ENCODE data around the gene RUVBL2. TPM values are rescaled to one million over a fixed set of nuclear protein-coding genes. Genes with fewer than 3 reads are reported as not detected.
"Not testable (repeated sequence)": the region's sequence is repeated elsewhere in the genome, so short reads cannot be mapped to it uniquely, and the experiment has no call there.

The RUVBL2 gene
- total RNA-seq, 1 experiment from 2014 or later: 227 TPM

- Histone ChIP-seq H3K27me3 (replicated peaks; ENCODE audit: insufficient read depth, low read depth, low read length, poor library complexity) (no peaks in the 10 kb centered on the region), H3K27ac (ENCODE audit: low read depth, low read length, poor library complexity, severe bottlenecking) (no peak overlapping the region), H3K36me3 (ENCODE audit: insufficient read depth, low read length, poor library complexity, severe bottlenecking) (no peaks in the 10 kb centered on the region), H3K9me3 (ENCODE audit: low read depth, low read length, poor library complexity, severe bottlenecking) (no peaks in the 10 kb centered on the region), H3K4me3 (ENCODE audit: low read depth, low read length, poor library complexity, severe bottlenecking) (no peak overlapping the region), H3K4me1 (ENCODE audit: insufficient read depth, low read length, poor library complexity, severe bottlenecking) (no peaks in the 10 kb centered on the region)
- CTCF ChIA-PET: no interaction called here
- POLR2A ChIA-PET (ENCODE audit: low non-redundant PET): no interaction called here
- no peak for DNase-seq (ENCODE audit: low spot score)
- BruUV-seq (replicated peaks): no TSS peak
- TF ChIP-seq CTCF (conservative IDR thresholded peaks at IDR 0.05; ENCODE audit: low read depth, low read length) (no peak), EZH2 (IDR thresholded peaks at IDR 0.05; ENCODE audit: borderline replicate concordance, low read depth, low read length, poor library complexity, severe bottlenecking) (no peak)
- intact Hi-C loops (cut with micrococcal nuclease; ENCODE audit: unreplicated experiment): no loop called here
These were observed 48.5 kb downstream of the RUVBL2 start for GRCh38 chr19:49042177-49042576.

DNA sequence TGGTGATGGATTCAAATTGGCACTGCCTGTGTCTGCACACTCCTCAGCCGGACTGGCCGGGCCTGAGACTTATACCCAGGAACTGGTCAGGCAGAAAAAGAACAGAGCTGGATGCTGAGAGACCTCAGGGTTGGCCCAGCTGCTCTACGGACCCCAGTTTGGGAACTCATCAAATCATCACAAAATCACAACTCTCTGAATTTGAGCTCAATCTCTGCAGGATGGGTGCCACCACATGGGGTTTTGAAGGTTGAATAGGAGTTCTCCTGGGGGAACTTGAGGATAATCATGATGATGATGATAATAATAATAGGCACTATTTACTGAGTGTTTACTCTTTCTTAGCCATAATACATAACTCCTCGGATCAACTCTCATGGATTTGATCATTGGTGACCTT lies 49.0 kb downstream of the RUVBL2 start:
- H3K4me1 ChIP-seq (ENCODE audit: insufficient read depth, low read length, poor library complexity, severe bottlenecking); H3K9me3 ChIP-seq (ENCODE audit: low read depth, low read length, poor library complexity, severe bottlenecking); H3K27me3 ChIP-seq (replicated peaks; ENCODE audit: insufficient read depth, low read depth, low read length, poor library complexity); DNase-seq (ENCODE audit: low spot score); POLR2A ChIA-PET (ENCODE audit: low non-redundant PET); H3K27ac ChIP-seq (ENCODE audit: low read depth, low read length, poor library complexity, severe bottlenecking); intact Hi-C loops (cut with micrococcal nuclease; ENCODE audit: unreplicated experiment); H3K36me3 ChIP-seq (ENCODE audit: insufficient read depth, low read length, poor library complexity, severe bottlenecking); H3K4me3 ChIP-seq (ENCODE audit: low read depth, low read length, poor library complexity, severe bottlenecking); CTCF ChIA-PET; BruUV-seq (replicated peaks): not testable (repeated sequence)

GRCh38 chr19:49043548-49043947 lies 49.9 kb downstream of the RUVBL2 start, which contains the start of gene CGB5:
CGB5 (plus strand) TSS chr19:49043848; CDS start chr19:49044210, 362 bp downstream.
- DNase-seq (ENCODE audit: low spot score); POLR2A ChIA-PET (ENCODE audit: low non-redundant PET); BruUV-seq (replicated peaks); H3K4me3 ChIP-seq (ENCODE audit: low read depth, low read length, poor library complexity, severe bottlenecking); H3K9me3 ChIP-seq (ENCODE audit: low read depth, low read length, poor library complexity, severe bottlenecking); intact Hi-C loops (cut with micrococcal nuclease; ENCODE audit: unreplicated experiment); CTCF ChIA-PET; H3K27ac ChIP-seq (ENCODE audit: low read depth, low read length, poor library complexity, severe bottlenecking); H3K4me1 ChIP-seq (ENCODE audit: insufficient read depth, low read length, poor library complexity, severe bottlenecking); H3K27me3 ChIP-seq (replicated peaks; ENCODE audit: insufficient read depth, low read depth, low read length, poor library complexity); H3K36me3 ChIP-seq (ENCODE audit: insufficient read depth, low read length, poor library complexity, severe bottlenecking): not testable (repeated sequence)

DNA sequence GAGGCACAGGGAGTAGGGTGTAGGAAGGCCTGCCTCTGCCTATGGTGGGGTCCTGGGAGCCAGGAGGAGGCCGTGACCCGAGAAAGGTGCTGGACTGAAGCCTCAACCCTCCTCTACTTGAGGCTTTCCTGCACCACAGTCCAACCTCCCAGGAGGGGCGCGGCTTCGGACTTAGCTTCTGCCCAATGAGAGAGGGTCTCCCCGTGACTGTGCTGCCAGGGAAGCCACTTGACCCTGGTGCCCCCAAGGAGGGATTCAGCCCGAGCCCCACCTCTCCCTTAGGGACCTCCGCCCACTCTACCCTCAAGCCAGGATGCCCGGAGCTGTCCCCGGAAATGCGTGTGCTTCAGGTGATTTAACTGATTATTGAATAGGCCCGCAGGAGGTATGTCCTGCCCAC lies 55.3 kb downstream of the RUVBL2 start, which contains the start of gene CGB8:
Gene CGB8, minus strand, starts transcription at position 101 of the 400 bp plus-strand sequence. CDS start 372 bp downstream, outside the sequence.
- POLR2A ChIA-PET (ENCODE audit: low non-redundant PET): not testable (repeated sequence)

DNA sequence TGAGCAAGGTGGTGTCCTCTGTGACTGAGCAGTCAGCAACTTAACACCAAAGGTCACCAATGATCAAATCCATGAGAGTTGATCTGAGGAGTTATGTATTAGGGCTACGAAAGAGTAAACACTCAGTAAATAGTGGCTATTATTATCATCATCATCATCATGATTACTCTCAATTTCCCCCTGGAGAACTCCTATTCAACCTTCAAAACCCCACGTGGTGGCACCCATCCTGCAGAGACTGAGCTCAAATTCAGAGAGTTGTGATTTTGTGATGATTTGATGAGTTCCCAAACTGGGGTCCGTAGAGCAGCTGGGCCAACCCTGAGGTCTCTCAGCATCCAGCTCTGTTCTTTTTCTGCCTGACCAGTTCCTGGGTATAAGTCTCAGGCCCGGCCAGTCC lies 56.1 kb downstream of the RUVBL2 start:
- intact Hi-C loops (cut with micrococcal nuclease; ENCODE audit: unreplicated experiment); H3K4me1 ChIP-seq (ENCODE audit: insufficient read depth, low read length, poor library complexity, severe bottlenecking); H3K36me3 ChIP-seq (ENCODE audit: insufficient read depth, low read length, poor library complexity, severe bottlenecking); POLR2A ChIA-PET (ENCODE audit: low non-redundant PET); H3K4me3 ChIP-seq (ENCODE audit: low read depth, low read length, poor library complexity, severe bottlenecking); H3K27me3 ChIP-seq (replicated peaks; ENCODE audit: insufficient read depth, low read depth, low read length, poor library complexity); H3K27ac ChIP-seq (ENCODE audit: low read depth, low read length, poor library complexity, severe bottlenecking); BruUV-seq (replicated peaks); DNase-seq (ENCODE audit: low spot score); H3K9me3 ChIP-seq (ENCODE audit: low read depth, low read length, poor library complexity, severe bottlenecking); CTCF ChIA-PET: not testable (repeated sequence)

More for the DNA sequence above, 55.3 kb downstream of the RUVBL2 start, which contains the start of gene CGB8:
- BruUV-seq (replicated peaks); H3K27ac ChIP-seq (ENCODE audit: low read depth, low read length, poor library complexity, severe bottlenecking); CTCF ChIA-PET; H3K27me3 ChIP-seq (replicated peaks; ENCODE audit: insufficient read depth, low read depth, low read length, poor library complexity); H3K36me3 ChIP-seq (ENCODE audit: insufficient read depth, low read length, poor library complexity, severe bottlenecking); H3K9me3 ChIP-seq (ENCODE audit: low read depth, low read length, poor library complexity, severe bottlenecking); intact Hi-C loops (cut with micrococcal nuclease; ENCODE audit: unreplicated experiment); H3K4me3 ChIP-seq (ENCODE audit: low read depth, low read length, poor library complexity, severe bottlenecking); DNase-seq (ENCODE audit: low spot score); H3K4me1 ChIP-seq (ENCODE audit: insufficient read depth, low read length, poor library complexity, severe bottlenecking): not testable (repeated sequence)

- BruUV-seq (replicated peaks); POLR2A ChIA-PET (ENCODE audit: low non-redundant PET); H3K4me1 ChIP-seq (ENCODE audit: insufficient read depth, low read length, poor library complexity, severe bottlenecking); CTCF ChIA-PET; DNase-seq (ENCODE audit: low spot score); H3K9me3 ChIP-seq (ENCODE audit: low read depth, low read length, poor library complexity, severe bottlenecking); H3K27ac ChIP-seq (ENCODE audit: low read depth, low read length, poor library complexity, severe bottlenecking); H3K27me3 ChIP-seq (replicated peaks; ENCODE audit: insufficient read depth, low read depth, low read length, poor library complexity); intact Hi-C loops (cut with micrococcal nuclease; ENCODE audit: unreplicated experiment); H3K4me3 ChIP-seq (ENCODE audit: low read depth, low read length, poor library complexity, severe bottlenecking); H3K36me3 ChIP-seq (ENCODE audit: insufficient read depth, low read length, poor library complexity, severe bottlenecking): not testable (repeated sequence)
These were observed 56.8 kb downstream of the RUVBL2 start for GRCh38 chr19:49050376-49051033.
